ENCODE measurements around the gene CELSR1. TPM values are rescaled to one million over a fixed set of nuclear protein-coding genes. Genes with fewer than 3 reads are reported as not detected.
A peak's percentile ranks its signal among the peaks of the same experiment; 100 is the strongest.

Gene CELSR1
- total RNA-seq, 1 experiment from 2014 or later, result 19.6 TPM

- ChIA-PET RAD21 (ENCODE audit: low non-redundant PET in 1 of 2, low total read pairs in 2 of 2, uncharacterized antibody in 2 of 2, unreplicated experiment in 2 of 2) (no interaction called here), CTCF (interaction anchor here (8.3 kb wide), 1 partner anchor 168 kb away, joined by 146 read pairs; no protein-coding TSS in a partner anchor), POLR2A (no interaction called here)
- ATAC-seq, result no peak
- peaks cover 10% of the 10 kb centered on the region for H3K79me2 ChIP-seq (ENCODE audit: insufficient read depth, low read length)
- intact Hi-C loops (cut with micrococcal nuclease), result loop anchor here (1.0 to 10.0 kb wide), 2 partner anchors 82 to 169 kb away; no protein-coding TSS in a partner anchor
- peak overlapping the region; percentile 72 for H3K27ac ChIP-seq (ENCODE audit: low read depth, low read length)
- DNase-seq (ENCODE audit: low read depth, low spot score), result no peak
- peak overlapping the region; percentile 76 for H3K4me2 ChIP-seq (ENCODE audit: low read length)
- no peak overlapping the region for H2AFZ ChIP-seq (ENCODE audit: low read depth, low read length, poor library complexity, severe bottlenecking)
- no peaks in the 10 kb centered on the region for H3K9me2 ChIP-seq (ENCODE audit: insufficient read depth)
- peaks cover 0 to 14% of the 10 kb centered on the region in 2 experiments; a peak in 1 of 4 replicates for H3K9me3 ChIP-seq (ENCODE audit: control insufficient read depth in 1 of 2, insufficient read depth in 1 of 2, low read depth in 1 of 2, low read length in 2 of 2)
- H4K20me1 ChIP-seq (ENCODE audit: insufficient read depth), result no peaks in the 10 kb centered on the region
- no peaks in the 10 kb centered on the region for H3K27me3 ChIP-seq (ENCODE audit: insufficient read depth, low read length)
- H3K36me3 ChIP-seq (ENCODE audit: control insufficient read depth in 1 of 2, insufficient read depth in 2 of 2, low read length in 2 of 2), result no peaks in the 10 kb centered on the region
- BruUV-seq (replicated peaks), result no TSS peak
- H3K4me3 ChIP-seq (replicated peaks in 1 of 2; ENCODE audit: low read depth in 1 of 2, low read length in 2 of 2), result peak overlapping the region; percentile 35 to 55
- peaks cover 10 to 19% of the 10 kb centered on the region in 2 experiments for H3K4me1 ChIP-seq (ENCODE audit: control insufficient read depth in 1 of 2, insufficient read depth in 2 of 2, low read length in 2 of 2)
- TF ChIP-seq, protein P1, sequence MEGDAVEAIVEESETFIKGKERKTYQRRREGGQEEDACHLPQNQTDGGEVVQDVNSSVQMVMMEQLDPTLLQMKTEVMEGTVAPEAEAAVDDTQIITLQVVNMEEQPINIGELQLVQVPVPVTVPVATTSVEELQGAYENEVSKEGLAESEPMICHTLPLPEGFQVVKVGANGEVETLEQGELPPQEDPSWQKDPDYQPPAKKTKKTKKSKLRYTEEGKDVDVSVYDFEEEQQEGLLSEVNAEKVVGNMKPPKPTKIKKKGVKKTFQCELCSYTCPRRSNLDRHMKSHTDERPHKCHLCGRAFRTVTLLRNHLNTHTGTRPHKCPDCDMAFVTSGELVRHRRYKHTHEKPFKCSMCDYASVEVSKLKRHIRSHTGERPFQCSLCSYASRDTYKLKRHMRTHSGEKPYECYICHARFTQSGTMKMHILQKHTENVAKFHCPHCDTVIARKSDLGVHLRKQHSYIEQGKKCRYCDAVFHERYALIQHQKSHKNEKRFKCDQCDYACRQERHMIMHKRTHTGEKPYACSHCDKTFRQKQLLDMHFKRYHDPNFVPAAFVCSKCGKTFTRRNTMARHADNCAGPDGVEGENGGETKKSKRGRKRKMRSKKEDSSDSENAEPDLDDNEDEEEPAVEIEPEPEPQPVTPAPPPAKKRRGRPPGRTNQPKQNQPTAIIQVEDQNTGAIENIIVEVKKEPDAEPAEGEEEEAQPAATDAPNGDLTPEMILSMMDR (IDR thresholded peaks at IDR 0.05 in 2 of 3, conservative IDR thresholded peaks at IDR 0.05 in 1 of 3; ENCODE audit: borderline replicate concordance in 1 of 3, insufficient read depth in 1 of 3, low read depth in 2 of 3, low read length in 2 of 3), result no peak
- H3K9ac ChIP-seq (ENCODE audit: low read length), result peak overlapping the region; percentile 50; the same call in 1 of the 2 replicates
Measured at GRCh38 chr22:46536537-46537224, 739 bp downstream of the CELSR1 start.

- no TSS peak for BruUV-seq (replicated peaks)
- Histone ChIP-seq H3K27me3 (ENCODE audit: insufficient read depth, low read length) (no peaks in the 10 kb centered on the region), H3K4me2 (ENCODE audit: low read length) (no peak overlapping the region), H3K4me1 (ENCODE audit: control insufficient read depth in 1 of 2, insufficient read depth in 2 of 2, low read length in 2 of 2) (peaks cover 10 to 19% of the 10 kb centered on the region in 2 experiments), H3K9me2 (ENCODE audit: insufficient read depth) (no peaks in the 10 kb centered on the region), H3K36me3 (ENCODE audit: control insufficient read depth in 1 of 2, insufficient read depth in 2 of 2, low read length in 2 of 2) (no peaks in the 10 kb centered on the region), H3K9ac (ENCODE audit: low read length) (no peak overlapping the region), H3K27ac (ENCODE audit: low read depth, low read length) (peak overlapping the region; percentile 72; the same call in 1 of the 2 replicates), H3K4me3 (replicated peaks in 1 of 2; ENCODE audit: low read depth in 1 of 2, low read length in 2 of 2) (no peak overlapping the region), H4K20me1 (ENCODE audit: insufficient read depth) (no peaks in the 10 kb centered on the region), H2AFZ (ENCODE audit: low read depth, low read length, poor library complexity, severe bottlenecking) (no peak overlapping the region), H3K79me2 (ENCODE audit: insufficient read depth, low read length) (peaks cover 13% of the 10 kb centered on the region), H3K9me3 (ENCODE audit: control insufficient read depth in 1 of 2, insufficient read depth in 1 of 2, low read depth in 1 of 2, low read length in 2 of 2) (peaks cover 0 to 14% of the 10 kb centered on the region in 2 experiments; a peak in 1 of 4 replicates)
- no peak for DNase-seq (ENCODE audit: low read depth, low spot score)
- ChIA-PET RAD21 (ENCODE audit: low non-redundant PET in 1 of 2, low total read pairs in 2 of 2, uncharacterized antibody in 2 of 2, unreplicated experiment in 2 of 2) (no interaction called here), CTCF (no interaction called here), POLR2A (no interaction called here)
- intact Hi-C loops (cut with micrococcal nuclease), result loop anchor here (10.0 kb wide), 1 partner anchor 81 kb away; no protein-coding TSS in a partner anchor
- ATAC-seq, result no peak
- TF ChIP-seq EZH2phosphoT487 (IDR thresholded peaks at IDR 0.05; ENCODE audit: borderline replicate concordance) (no peak), ELF1 (IDR thresholded peaks at IDR 0.05; ENCODE audit: borderline replicate concordance, low read depth) (no peak), POLR2A (IDR thresholded peaks at IDR 0.05; ENCODE audit: borderline replicate concordance, extremely low read depth, insufficient read depth, insufficient read length) (no peak), EZH2 (IDR thresholded peaks at IDR 0.05) (no peak), ZNF274 (IDR thresholded peaks at IDR 0.05; ENCODE audit: low read depth, low read length) (no peak)
- TF ChIP-seq, protein P1 (IDR thresholded peaks at IDR 0.05 in 2 of 3, conservative IDR thresholded peaks at IDR 0.05 in 1 of 3; ENCODE audit: borderline replicate concordance in 1 of 3, insufficient read depth in 1 of 3, low read depth in 2 of 3, low read length in 2 of 3), result no peak
- TF ChIP-seq, protein P2, sequence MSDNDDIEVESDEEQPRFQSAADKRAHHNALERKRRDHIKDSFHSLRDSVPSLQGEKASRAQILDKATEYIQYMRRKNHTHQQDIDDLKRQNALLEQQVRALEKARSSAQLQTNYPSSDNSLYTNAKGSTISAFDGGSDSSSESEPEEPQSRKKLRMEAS (IDR thresholded peaks at IDR 0.05), result no peak
Measured at GRCh38 chr22:46535876-46536536, 1.4 kb downstream of the CELSR1 start.
